Astrocyte of the spinal cord (primary cell): ENCODE data around the gene TANC2.

Source experiments
- DNase-seq: peaks from one replicate; pipeline ENCODE4 v3.0.0; 2011; ENCODE audit warnings: low read depth, low spot score
- H3K4me3 ChIP-seq: 2 replicates; pipeline ENCODE4 v1.5.1; 2011; ENCODE audit warnings: low read depth, mild to moderate bottlenecking, low read length, moderate library complexity
- in situ Hi-C: cut with HindIII; loops from 2 replicates; pipeline ENCODE4 v1.10.0; 2017; ENCODE audit warnings: low sequenced_read_pairs
- TF ChIP-seq, protein P1 (sequence below): IDR thresholded peaks from 2 replicates; pipeline ENCODE4 v1.5.1; 2012; ENCODE audit warnings: low read depth, mild to moderate bottlenecking, low read length, inconsistent platforms

TANC2 gene

DNA sequence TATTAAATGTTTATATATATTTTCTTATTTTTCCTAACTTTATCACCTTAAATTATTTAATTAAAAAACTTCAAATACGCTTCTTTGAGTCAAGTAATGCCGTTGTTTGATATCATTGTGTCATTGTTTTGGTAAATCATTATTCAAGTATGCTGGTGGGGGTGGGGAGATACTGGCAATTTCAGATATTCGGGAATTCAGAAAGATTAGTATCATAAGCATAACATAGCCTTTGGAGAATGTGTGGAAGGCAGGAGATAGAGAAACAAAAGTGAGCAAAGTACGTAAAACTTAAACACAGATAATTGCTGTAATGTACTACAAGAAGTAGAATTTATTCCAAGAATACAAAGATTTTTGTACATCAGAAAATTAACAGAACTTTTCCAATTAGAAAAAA lies 49.8 kb downstream of the TANC2 start:
- TF ChIP-seq, protein P1, sequence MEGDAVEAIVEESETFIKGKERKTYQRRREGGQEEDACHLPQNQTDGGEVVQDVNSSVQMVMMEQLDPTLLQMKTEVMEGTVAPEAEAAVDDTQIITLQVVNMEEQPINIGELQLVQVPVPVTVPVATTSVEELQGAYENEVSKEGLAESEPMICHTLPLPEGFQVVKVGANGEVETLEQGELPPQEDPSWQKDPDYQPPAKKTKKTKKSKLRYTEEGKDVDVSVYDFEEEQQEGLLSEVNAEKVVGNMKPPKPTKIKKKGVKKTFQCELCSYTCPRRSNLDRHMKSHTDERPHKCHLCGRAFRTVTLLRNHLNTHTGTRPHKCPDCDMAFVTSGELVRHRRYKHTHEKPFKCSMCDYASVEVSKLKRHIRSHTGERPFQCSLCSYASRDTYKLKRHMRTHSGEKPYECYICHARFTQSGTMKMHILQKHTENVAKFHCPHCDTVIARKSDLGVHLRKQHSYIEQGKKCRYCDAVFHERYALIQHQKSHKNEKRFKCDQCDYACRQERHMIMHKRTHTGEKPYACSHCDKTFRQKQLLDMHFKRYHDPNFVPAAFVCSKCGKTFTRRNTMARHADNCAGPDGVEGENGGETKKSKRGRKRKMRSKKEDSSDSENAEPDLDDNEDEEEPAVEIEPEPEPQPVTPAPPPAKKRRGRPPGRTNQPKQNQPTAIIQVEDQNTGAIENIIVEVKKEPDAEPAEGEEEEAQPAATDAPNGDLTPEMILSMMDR = no peak
- no peak overlapping the region for H3K4me3 ChIP-seq
- in situ Hi-C loops = no loop called here
- DNase-seq = no peak
